Tibial nerve (tissue), 3 donors: ENCODE results near the gene B4GALT3.

ENCODE experiments used
- CTCF ChIP-seq, 5 experiments: fragments of 200-600 bp in 3 of 5; fragments of 450-650 bp in 2 of 5; sonication (generic) in 3 of 5; IDR thresholded peaks; one replicate each; pipeline ENCODE4 v1.5.1; 2016 to 2019; ENCODE audit warnings: antibody characterized with exemption in 5 of 5, mild to moderate bottlenecking in 3 of 5, moderate library complexity in 2 of 5
- POLR2A ChIP-seq, 2 donors: fragments of 450-650 bp; IDR thresholded peaks; one replicate each; pipeline ENCODE4 v1.6.1; 2017; ENCODE audit warnings: antibody characterized with exemption in 2 of 2, mild to moderate bottlenecking in 2 of 2, moderate library complexity in 2 of 2

- TF ChIP-seq CTCF (IDR thresholded peaks at IDR 0.05) (no peak), POLR2A (IDR thresholded peaks at IDR 0.05) (no peak)
Observed at GRCh38 chr1:161121834-161122233, 55.5 kb downstream of the B4GALT3 start.
